ENCODE measurements around the gene DMXL1.
A peak's percentile ranks its signal among the peaks of the same experiment; 100 is the strongest.
"Not testable (repeated sequence)": the region's sequence is repeated elsewhere in the genome, so short reads cannot be mapped to it uniquely, and the experiment has no call there.

Gene DMXL1

DNA sequence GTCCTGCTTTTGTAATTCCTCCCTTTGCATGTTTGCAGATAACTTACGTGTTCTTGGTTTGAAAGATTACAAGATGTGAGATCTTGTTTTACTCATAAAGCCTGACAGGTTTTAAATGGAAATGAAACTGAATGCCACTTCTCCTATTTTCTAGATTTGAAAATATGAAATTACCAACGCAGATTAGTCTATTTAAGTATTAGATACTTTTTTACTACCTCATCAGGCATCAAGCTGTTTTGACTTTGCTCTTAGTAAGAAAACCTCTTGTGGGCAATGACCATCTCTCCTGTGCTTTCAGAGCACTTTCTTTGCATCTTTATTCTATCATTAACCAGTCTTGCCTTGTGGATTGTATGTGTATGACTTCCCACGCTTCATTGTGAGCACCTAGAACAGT lies 3.5 kb downstream of the DMXL1 start:
- Histone ChIP-seq H3K9me3 (ENCODE audit: low read depth, low read length) (no peaks in the 10 kb centered on the region), H3K9ac (ENCODE audit: insufficient read length) (no peak overlapping the region), H3K27ac (no peak overlapping the region), H3K36me3 (ENCODE audit: insufficient read depth, low read length) (no peaks in the 10 kb centered on the region), H3K4me3 (no peak overlapping the region)
- DNase-seq (ENCODE audit: low read depth, low spot score), result no peak
- TF ChIP-seq FOXP2 (optimal IDR thresholded peaks at IDR 0.05; ENCODE audit: control extremely low read depth, extremely low read length, insufficient read depth), result no peak
- TF ChIP-seq EZH2 (IDR thresholded peaks at IDR 0.05), result no peak
- TF ChIP-seq POLR2AphosphoS5 (IDR thresholded peaks at IDR 0.05; ENCODE audit: borderline replicate concordance, low read depth, low read length), result no peak

DNA sequence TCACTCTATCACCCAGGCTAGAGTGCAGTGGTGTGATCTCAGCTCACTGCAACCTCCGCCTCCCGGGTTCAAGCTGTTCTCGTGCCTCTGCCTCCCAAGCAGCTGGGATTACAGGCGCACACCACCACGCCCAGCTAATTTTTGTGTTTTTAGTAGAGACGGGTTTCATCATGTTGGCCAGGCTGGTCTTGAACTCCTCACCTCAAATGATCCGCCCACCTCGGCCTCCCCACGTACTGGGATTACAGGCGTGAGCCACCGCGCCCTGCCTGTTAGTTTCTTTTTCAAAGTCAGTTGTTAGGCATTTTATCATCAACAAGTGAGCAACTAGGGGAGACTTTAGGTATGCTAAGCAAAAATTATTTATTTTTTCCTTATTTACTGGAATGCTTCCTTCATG lies 4.4 kb downstream of the DMXL1 start:
- H3K36me3 ChIP-seq (ENCODE audit: insufficient read depth, low read length); H3K9ac ChIP-seq (ENCODE audit: insufficient read length); H3K27ac ChIP-seq; DNase-seq (ENCODE audit: low read depth, low spot score); H3K9me3 ChIP-seq (ENCODE audit: low read depth, low read length); H3K4me3 ChIP-seq: not testable (repeated sequence)

DNA sequence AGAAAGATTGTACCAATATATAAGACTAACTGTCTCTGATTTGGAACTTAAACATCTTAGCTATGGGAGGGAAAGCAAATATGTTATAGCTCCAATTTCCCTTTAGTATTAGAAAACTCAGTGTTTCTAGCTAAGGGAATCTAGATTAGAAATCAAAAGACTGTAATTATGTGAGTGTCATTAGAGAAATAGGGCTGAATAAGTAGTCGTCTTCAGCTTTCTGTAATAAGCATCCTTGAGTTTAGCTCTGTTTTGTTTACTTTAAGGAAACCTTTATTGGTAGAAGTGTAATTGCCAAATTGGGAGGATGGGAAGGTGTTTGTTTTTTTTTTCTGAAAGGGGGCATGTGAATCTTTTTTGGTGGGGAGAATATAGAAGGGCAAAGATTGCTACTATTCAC lies 5.2 kb downstream of the DMXL1 start:
- no peak overlapping the region for H3K27ac ChIP-seq
- DNase-seq (ENCODE audit: low read depth, low spot score), result no peak
- H3K36me3 ChIP-seq (ENCODE audit: insufficient read depth, low read length), result no peaks in the 10 kb centered on the region
- H3K9ac ChIP-seq (ENCODE audit: insufficient read length), result no peak overlapping the region
- no peak overlapping the region for H3K4me3 ChIP-seq
- no peak for TF ChIP-seq FOXP2 (optimal IDR thresholded peaks at IDR 0.05; ENCODE audit: control extremely low read depth, extremely low read length, insufficient read depth)
- no peak for TF ChIP-seq POLR2AphosphoS5 (IDR thresholded peaks at IDR 0.05; ENCODE audit: borderline replicate concordance, low read depth, low read length)
- TF ChIP-seq EZH2 (IDR thresholded peaks at IDR 0.05), result no peak
- no peaks in the 10 kb centered on the region for H3K9me3 ChIP-seq (ENCODE audit: low read depth, low read length)

DNA sequence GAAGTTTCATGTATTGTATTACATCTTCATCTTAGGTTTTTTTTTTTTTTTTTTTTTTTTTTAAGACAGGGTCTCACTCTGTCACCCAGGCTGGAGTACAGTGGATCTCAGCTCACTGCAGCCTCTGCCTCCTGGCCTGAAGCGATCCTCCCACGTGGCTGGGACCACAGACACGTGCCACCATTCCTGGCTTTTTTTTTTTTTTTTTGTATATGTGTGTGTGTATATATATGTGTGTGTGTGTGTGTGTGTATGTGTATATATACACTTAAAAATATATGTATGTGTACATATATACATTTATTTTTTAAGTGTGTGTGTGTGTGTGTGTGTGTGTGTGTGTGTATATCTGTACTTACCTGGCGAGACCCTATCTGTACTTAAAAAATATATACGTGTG lies 6.6 kb downstream of the DMXL1 start:
- Histone ChIP-seq H3K27ac (no peak overlapping the region), H3K9me3 (ENCODE audit: low read depth, low read length) (no peaks in the 10 kb centered on the region), H3K36me3 (ENCODE audit: insufficient read depth, low read length) (no peaks in the 10 kb centered on the region), H3K9ac (ENCODE audit: insufficient read length) (no peak overlapping the region), H3K4me3 (no peak overlapping the region)
- TF ChIP-seq EZH2 (IDR thresholded peaks at IDR 0.05), result no peak
- TF ChIP-seq FOXP2 (optimal IDR thresholded peaks at IDR 0.05; ENCODE audit: control extremely low read depth, extremely low read length, insufficient read depth), result no peak
- TF ChIP-seq POLR2AphosphoS5 (IDR thresholded peaks at IDR 0.05; ENCODE audit: borderline replicate concordance, low read depth, low read length), result no peak
- no peak for DNase-seq (ENCODE audit: low read depth, low spot score)

DNA sequence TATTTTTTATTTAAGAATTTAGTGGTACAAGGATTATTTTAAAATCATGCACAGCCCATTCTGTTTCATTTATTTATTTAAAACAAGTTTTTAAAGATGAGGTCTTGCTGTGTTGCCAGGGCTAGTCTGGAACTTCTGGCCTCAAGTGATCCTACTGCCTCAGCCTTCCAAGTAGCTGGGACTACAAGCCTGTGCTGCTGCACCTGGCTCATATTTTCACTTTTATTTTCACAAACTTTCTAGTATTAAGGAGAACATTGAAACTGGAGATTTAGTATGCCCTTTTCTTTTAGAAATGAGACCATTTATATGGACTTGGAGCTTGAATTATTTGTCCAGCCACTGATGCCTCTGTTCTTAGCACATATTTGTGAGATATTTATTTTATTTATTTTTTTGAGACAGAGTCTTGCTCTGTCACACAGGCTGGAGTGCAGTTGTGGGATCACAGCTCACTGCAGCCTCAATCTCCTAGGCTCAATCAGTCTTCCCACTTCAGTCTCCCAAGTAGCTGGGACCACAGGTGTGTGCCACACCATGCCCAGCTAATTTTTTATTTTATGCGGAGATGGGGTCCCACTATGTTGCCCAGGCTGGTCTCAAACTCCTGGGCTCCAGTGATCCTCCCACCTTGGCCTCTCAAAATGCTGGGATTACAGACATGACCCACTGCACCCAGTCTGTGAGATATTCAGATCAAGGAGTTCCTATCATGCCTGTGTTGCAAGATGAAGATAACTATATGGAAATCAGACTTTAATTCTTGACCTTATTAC lies 7.4 kb downstream of the DMXL1 start:
- Histone ChIP-seq H3K36me3 (ENCODE audit: insufficient read depth, low read length) (no peaks in the 10 kb centered on the region; the same call in 1 of the 2 replicates), H3K27ac (no peak overlapping the region), H3K4me3 (no peak overlapping the region), H3K9me3 (ENCODE audit: low read depth, low read length) (no peaks in the 10 kb centered on the region), H3K9ac (ENCODE audit: insufficient read length) (no peak overlapping the region)
- DNase-seq (ENCODE audit: low read depth, low spot score), result no peak
- TF ChIP-seq EZH2 (IDR thresholded peaks at IDR 0.05) (no peak), POLR2AphosphoS5 (IDR thresholded peaks at IDR 0.05; ENCODE audit: borderline replicate concordance, low read depth, low read length) (no peak), FOXP2 (optimal IDR thresholded peaks at IDR 0.05; ENCODE audit: control extremely low read depth, extremely low read length, insufficient read depth) (no peak)

DNA sequence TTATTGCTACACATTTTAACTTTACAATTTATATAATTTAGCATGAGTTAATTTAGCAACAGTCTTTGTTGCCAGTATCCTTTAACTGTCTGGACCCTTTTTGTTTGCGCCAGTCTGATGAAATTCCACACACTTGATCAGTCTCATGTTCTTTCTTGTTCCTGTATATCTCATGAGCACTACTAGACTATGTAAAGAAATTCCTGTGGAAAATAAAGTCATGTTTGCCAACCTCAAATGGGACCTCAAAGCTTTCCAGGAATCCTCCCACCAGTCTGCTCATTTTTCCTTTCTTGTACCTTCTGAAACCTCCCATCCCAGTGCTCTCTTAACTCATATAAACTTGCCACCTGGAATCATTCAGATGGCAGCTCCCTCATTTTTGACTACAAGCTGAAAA lies 8.0 kb downstream of the DMXL1 start:
- Histone ChIP-seq H3K9me3 (ENCODE audit: low read depth, low read length) (no peaks in the 10 kb centered on the region), H3K9ac (ENCODE audit: insufficient read length) (no peak overlapping the region), H3K4me3 (no peak overlapping the region), H3K27ac (no peak overlapping the region), H3K36me3 (ENCODE audit: insufficient read depth, low read length) (no peaks in the 10 kb centered on the region; the same call in 1 of the 2 replicates)
- TF ChIP-seq POLR2AphosphoS5 (IDR thresholded peaks at IDR 0.05; ENCODE audit: borderline replicate concordance, low read depth, low read length) (no peak), EZH2 (IDR thresholded peaks at IDR 0.05) (no peak), FOXP2 (optimal IDR thresholded peaks at IDR 0.05; ENCODE audit: control extremely low read depth, extremely low read length, insufficient read depth) (no peak)
- no peak for DNase-seq (ENCODE audit: low read depth, low spot score)

DNA sequence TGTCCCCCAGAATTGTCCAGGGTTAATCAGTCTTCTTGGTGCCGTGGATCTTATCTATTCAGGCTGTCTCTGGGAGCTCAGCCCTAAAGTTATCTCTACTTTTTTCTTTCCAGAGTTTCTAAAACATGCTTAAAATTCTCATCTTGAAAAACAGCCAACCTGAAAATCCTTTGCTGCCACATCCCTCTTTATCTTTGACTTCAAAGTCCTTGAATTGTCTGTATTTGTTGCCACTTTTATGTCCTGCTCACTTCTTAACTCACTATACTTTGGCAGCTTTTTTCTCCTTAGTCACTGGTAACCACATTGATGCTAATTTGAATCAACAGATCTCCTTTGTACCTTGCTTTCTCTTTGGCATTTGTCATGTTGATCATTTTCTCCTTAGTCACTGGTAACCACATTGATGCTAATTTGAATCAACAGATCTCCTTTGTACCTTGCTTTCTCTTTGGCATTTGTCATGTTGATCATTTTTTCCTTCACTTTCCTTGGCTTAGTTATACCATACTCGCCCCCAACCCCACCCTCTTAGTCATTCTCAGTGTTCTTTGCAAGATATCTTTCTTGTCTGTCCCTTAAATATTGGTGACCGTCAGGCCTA lies 8.5 kb downstream of the DMXL1 start:
- DNase-seq (ENCODE audit: low read depth, low spot score), result no peak
- TF ChIP-seq POLR2AphosphoS5 (IDR thresholded peaks at IDR 0.05; ENCODE audit: borderline replicate concordance, low read depth, low read length), result no peak
- TF ChIP-seq EZH2 (IDR thresholded peaks at IDR 0.05), result no peak
- no peak for TF ChIP-seq FOXP2 (optimal IDR thresholded peaks at IDR 0.05; ENCODE audit: control extremely low read depth, extremely low read length, insufficient read depth)
- Histone ChIP-seq H3K36me3 (ENCODE audit: insufficient read depth, low read length) (no peaks in the 10 kb centered on the region; the same call in 1 of the 2 replicates), H3K9me3 (ENCODE audit: low read depth, low read length) (no peaks in the 10 kb centered on the region), H3K9ac (ENCODE audit: insufficient read length) (no peak overlapping the region), H3K27ac (no peak overlapping the region), H3K4me3 (no peak overlapping the region)

DNA sequence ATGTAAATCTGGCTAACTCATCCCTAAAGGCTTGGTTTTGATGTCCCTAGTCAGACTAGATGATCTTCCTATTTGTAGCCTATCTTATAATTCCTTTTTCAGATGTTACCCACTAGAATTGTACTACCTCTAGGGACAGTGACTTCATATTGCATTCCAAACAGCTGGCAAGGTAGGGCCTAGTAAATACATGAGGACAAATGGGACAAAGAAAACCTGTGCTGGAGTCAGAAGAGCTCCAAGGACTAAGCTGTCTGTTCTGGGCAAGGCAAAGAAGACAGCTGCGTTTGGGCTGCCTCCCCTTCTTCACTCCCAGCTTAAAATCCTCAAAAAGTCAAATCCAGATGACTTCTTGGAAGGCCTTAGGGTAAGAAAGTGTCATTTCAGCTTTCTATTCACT lies 10.0 kb downstream of the DMXL1 start:
- H3K4me3 ChIP-seq, result no peak overlapping the region
- TF ChIP-seq POLR2AphosphoS5 (IDR thresholded peaks at IDR 0.05; ENCODE audit: borderline replicate concordance, low read depth, low read length) (no peak), EZH2 (IDR thresholded peaks at IDR 0.05) (no peak), FOXP2 (optimal IDR thresholded peaks at IDR 0.05; ENCODE audit: control extremely low read depth, extremely low read length, insufficient read depth) (no peak)
- H3K9me3 ChIP-seq (ENCODE audit: low read depth, low read length), result no peaks in the 10 kb centered on the region
- no peak for DNase-seq (ENCODE audit: low read depth, low spot score)
- H3K27ac ChIP-seq, result peak overlapping the region; percentile 11; the same call in 1 of the 2 replicates
- no peak overlapping the region for H3K9ac ChIP-seq (ENCODE audit: insufficient read length)
- peaks cover 1% of the 10 kb centered on the region; the same call in 1 of the 2 replicates for H3K36me3 ChIP-seq (ENCODE audit: insufficient read depth, low read length)

Data from SK-N-MC (cell line).